DOHH2 (cell line): ENCODE results near the gene TRIP4.
"Not testable (repeated sequence)": the region's sequence is repeated elsewhere in the genome, so short reads cannot be mapped to it uniquely, and the experiment has no call there.

Experiments
- H3F3A ChIP-seq: fragments of 200-600 bp; sonication (generic), shearing (Covaris generic); 2 replicates; pipeline ENCODE4 v1.6.0; 2016; ENCODE audit warnings: antibody characterized with exemption, mild to moderate bottlenecking; ENCODE audit not compliant: control insufficient read depth, insufficient read depth
- H3K27ac ChIP-seq: fragments of 200-600 bp; sonication (generic); 2 replicates; pipeline ENCODE4 v1.5.1; 2014; ENCODE audit warnings: low read depth, mild to moderate bottlenecking, low read length, moderate library complexity
- H3K27me3 ChIP-seq: fragments of 200-600 bp; sonication (generic); 2 replicates; pipeline ENCODE4 v1.6.1; 2014; ENCODE audit warnings: mild to moderate bottlenecking, low read length, mixed read lengths; ENCODE audit not compliant: control insufficient read depth
- H3K36me3 ChIP-seq: fragments of 200-600 bp; sonication (generic); 2 replicates; pipeline ENCODE4 v1.6.1; 2014; ENCODE audit warnings: mild to moderate bottlenecking, low read length, moderate library complexity, mixed read lengths; ENCODE audit not compliant: control insufficient read depth
- H3K4me1 ChIP-seq: fragments of 200-600 bp; sonication (generic); 2 replicates; pipeline ENCODE4 v1.6.1; 2014; ENCODE audit warnings: mild to moderate bottlenecking, low read length, mixed read lengths; ENCODE audit not compliant: control insufficient read depth
- H3K4me2 ChIP-seq: fragments of 200-600 bp; sonication (generic); 2 replicates; pipeline ENCODE4 v1.6.0; 2014; ENCODE audit warnings: mild to moderate bottlenecking, low read length, moderate library complexity
- H3K4me3 ChIP-seq: fragments of 200-600 bp; sonication (generic); 2 replicates; pipeline ENCODE4 v1.5.1; 2014; ENCODE audit warnings: mild to moderate bottlenecking, low read length, mixed read lengths
- H3K79me2 ChIP-seq: fragments of 200-600 bp; sonication (generic); 2 replicates; pipeline ENCODE4 v1.6.1; 2014; ENCODE audit warnings: mild to moderate bottlenecking, low read length, mixed read lengths; ENCODE audit not compliant: control insufficient read depth
- H3K9me2 ChIP-seq: fragments of 200-600 bp; sonication (generic); replicated peaks from 2 replicates; pipeline ENCODE4 v1.6.1; 2014; ENCODE audit warnings: mild to moderate bottlenecking, low read length, mixed read lengths; ENCODE audit not compliant: control insufficient read depth
- H3K9me3 ChIP-seq: fragments of 200-600 bp; sonication (generic); 2 replicates; pipeline ENCODE4 v1.6.1; 2014; ENCODE audit warnings: antibody characterized with exemption, low read length, mixed read lengths; ENCODE audit not compliant: control insufficient read depth, insufficient read depth
- H4K20me1 ChIP-seq: fragments of 200-600 bp; sonication (generic); 2 replicates; pipeline ENCODE4 v1.6.0; 2014; ENCODE audit warnings: low read depth, mild to moderate bottlenecking, antibody characterized with exemption, low read length, moderate library complexity; ENCODE audit not compliant: control insufficient read depth, insufficient read depth
- CTCF ChIP-seq: fragments of 200-600 bp; sonication (generic); IDR thresholded peaks from one replicate; pipeline ENCODE4 v1.5.1; 2014; ENCODE audit warnings: antibody characterized with exemption, mild to moderate bottlenecking, low read depth, low read length; ENCODE audit not compliant: poor library complexity, severe bottlenecking
- EZH2phosphoT487 ChIP-seq: fragments of 200-600 bp; sonication (generic); IDR thresholded peaks from 2 replicates; pipeline ENCODE4 v1.6.1; 2017; ENCODE audit warnings: borderline replicate concordance, mild to moderate bottlenecking, antibody characterized with exemption, low read length, moderate library complexity, mixed read lengths

The TRIP4 gene

DNA sequence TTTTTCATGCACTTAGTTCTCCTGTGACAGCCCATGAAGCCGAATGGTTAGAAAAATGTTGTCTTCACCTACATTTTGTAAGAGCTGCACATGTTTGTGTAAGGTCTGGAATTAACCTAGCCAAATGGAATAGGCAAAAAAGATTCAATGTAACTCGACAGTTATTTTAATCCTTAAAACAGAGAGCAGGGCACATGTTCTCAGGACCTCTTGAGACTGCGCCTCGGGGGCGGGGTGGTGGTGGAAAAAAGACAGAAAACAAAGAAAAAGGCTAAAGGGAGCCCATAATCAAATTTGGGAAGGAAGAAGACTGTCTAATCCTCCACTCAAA, 31.0 kb upstream of the TRIP4 start:
- H3K4me2 ChIP-seq: peak overlapping the region; percentile 77
- H3K27ac ChIP-seq: peak overlapping the region; percentile 33
- H3K4me3 ChIP-seq: peak overlapping the region; percentile 90
- H3K9me2 ChIP-seq: no peaks in the 10 kb centered on the region
- peaks cover 36% of the 10 kb centered on the region for H3F3A ChIP-seq
- H4K20me1 ChIP-seq: no peaks in the 10 kb centered on the region
- H3K4me1 ChIP-seq: peaks cover 16% of the 10 kb centered on the region
- no peaks in the 10 kb centered on the region for H3K27me3 ChIP-seq
- peaks cover 11% of the 10 kb centered on the region; the same call in 1 of the 2 replicates for H3K36me3 ChIP-seq
- H3K79me2 ChIP-seq: peaks cover 32% of the 10 kb centered on the region
- TF ChIP-seq EZH2phosphoT487 (no peak), CTCF (no peak)
- H3K9me3 ChIP-seq: no peaks in the 10 kb centered on the region

DNA sequence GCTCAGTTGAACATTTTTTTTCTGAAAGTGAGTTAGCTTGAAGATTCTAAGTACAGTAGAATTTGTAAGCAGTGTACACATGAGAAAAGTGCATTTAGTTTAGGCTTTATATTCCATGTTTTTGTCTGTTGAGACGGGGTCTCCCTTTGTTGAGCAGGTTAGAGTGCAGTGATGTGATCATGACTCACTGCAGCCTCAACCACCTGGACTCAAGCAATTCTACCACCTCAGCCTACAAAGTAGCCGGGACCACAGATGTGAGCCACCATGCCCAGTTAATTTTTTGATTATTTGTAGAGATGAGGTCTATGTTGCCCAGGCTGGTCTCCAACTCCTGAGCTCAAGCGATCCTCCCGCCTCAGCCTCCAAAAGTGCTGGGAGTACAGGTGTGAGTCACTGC, 26.4 kb upstream of the TRIP4 start:
- H3K4me3 ChIP-seq: no peak overlapping the region
- no peaks in the 10 kb centered on the region for H3K79me2 ChIP-seq
- H3K9me2 ChIP-seq: no peaks in the 10 kb centered on the region
- no peak overlapping the region for H3K4me2 ChIP-seq
- H3K27ac ChIP-seq: no peak overlapping the region
- peaks cover 45% of the 10 kb centered on the region for H3F3A ChIP-seq
- H3K9me3 ChIP-seq: no peaks in the 10 kb centered on the region
- peaks cover 6% of the 10 kb centered on the region for H3K4me1 ChIP-seq
- no peaks in the 10 kb centered on the region for H3K27me3 ChIP-seq
- no peaks in the 10 kb centered on the region for H4K20me1 ChIP-seq
- TF ChIP-seq EZH2phosphoT487 (no peak), CTCF (no peak)
- peaks cover 36% of the 10 kb centered on the region for H3K36me3 ChIP-seq

DNA sequence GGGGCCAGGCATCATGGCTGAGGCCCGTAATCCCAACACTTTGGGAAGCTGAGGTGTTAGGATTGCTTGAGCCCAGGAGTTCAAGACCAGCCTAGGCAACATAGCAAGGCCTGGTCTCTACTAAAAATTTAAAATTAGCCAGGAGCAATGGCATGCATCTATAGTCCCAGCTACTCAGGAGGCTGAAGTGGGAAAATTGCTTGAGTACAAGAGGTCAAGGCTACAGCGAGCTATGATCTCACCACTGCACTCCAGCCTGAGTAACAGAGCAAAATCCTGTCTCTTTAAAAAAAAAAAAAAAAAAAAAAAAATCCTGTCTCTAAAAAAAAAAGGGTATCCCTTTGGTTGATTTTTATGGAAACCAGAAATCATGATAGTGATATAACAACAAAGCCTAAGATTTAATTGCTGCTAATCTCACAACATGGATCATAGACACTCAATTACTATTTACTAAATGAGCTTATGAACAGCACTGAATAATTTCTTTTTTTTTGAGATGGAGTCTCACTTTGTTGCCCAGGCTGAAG, 18.5 kb upstream of the TRIP4 start:
- no peaks in the 10 kb centered on the region for H3K9me2 ChIP-seq
- H3K4me2 ChIP-seq: no peak overlapping the region
- no peak for TF ChIP-seq CTCF
- TF ChIP-seq EZH2phosphoT487: no peak
- H3K36me3 ChIP-seq: peaks cover 78% of the 10 kb centered on the region
- no peak overlapping the region for H3K4me3 ChIP-seq
- peaks cover 11% of the 10 kb centered on the region; the same call in 1 of the 2 replicates for H4K20me1 ChIP-seq
- no peak overlapping the region for H3K27ac ChIP-seq
- H3F3A ChIP-seq: peaks cover 21% of the 10 kb centered on the region
- H3K4me1 ChIP-seq: no peaks in the 10 kb centered on the region
- H3K27me3 ChIP-seq: no peaks in the 10 kb centered on the region
- H3K79me2 ChIP-seq: peaks cover 51% of the 10 kb centered on the region
- H3K9me3 ChIP-seq: no peaks in the 10 kb centered on the region

DNA sequence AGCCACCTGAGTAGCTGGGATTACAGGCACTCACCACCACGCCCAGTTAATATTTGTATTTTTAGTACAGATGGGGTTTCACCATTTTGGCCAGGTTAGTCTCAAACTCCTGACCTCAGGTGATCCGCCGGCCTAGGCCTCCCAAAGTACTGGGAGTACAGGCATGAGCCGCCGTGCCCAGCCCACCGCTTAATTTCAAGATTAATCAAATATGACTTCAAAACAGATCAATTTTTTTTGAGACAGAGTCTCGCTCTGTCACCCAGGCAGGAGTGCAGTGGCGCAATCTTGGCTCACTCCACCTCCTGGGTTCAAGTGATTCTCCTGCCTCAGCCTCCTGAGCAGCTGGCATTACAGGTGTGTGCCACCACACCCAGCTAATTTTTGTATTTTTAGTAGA, 16.3 kb upstream of the TRIP4 start:
- peaks cover 12% of the 10 kb centered on the region for H3F3A ChIP-seq
- not testable (repeated sequence) for H3K27ac ChIP-seq

More for the DNA sequence above, 16.3 kb upstream of the TRIP4 start:
- not testable (repeated sequence) for H3K9me2 ChIP-seq, H3K9me3 ChIP-seq, H3K4me1 ChIP-seq, H3K4me3 ChIP-seq, H3K27me3 ChIP-seq, H3K4me2 ChIP-seq
- peaks cover 85% of the 10 kb centered on the region for H3K36me3 ChIP-seq
- peaks cover 72% of the 10 kb centered on the region for H3K79me2 ChIP-seq
- H4K20me1 ChIP-seq: peaks cover 11% of the 10 kb centered on the region; the same call in 1 of the 2 replicates
